GM12878 (cell line): ENCODE results near the gene PUSL1. TPM values are rescaled to one million over a fixed set of nuclear protein-coding genes. Genes with fewer than 3 reads are reported as not detected.

Experiments
- ATAC-seq: fragments of 200-7000 bp; cut with Tn5 transposase; 3 replicates; pipeline ENCODE4 v1.9.1; 2020; ENCODE audit warnings: mild to moderate bottlenecking, moderate library complexity
- BruUV-seq: library from RNA; stranded (reverse); fragments of 400-500 nt; replicated peaks from 2 replicates; lab custom pipeline; 2021; lab: Mats Ljungman, UMichigan
- CTCF ChIA-PET: fragments of 300-600 bp; sonication (Branson Sonifier 250); formaldehyde crosslinking; extraction: SDS; loops from one replicate; lab custom pipeline; 2021; ENCODE audit warnings: inconsistent platforms; lab: Yijun Ruan, JAX
- POLR2A ChIA-PET: fragments of 350-600 bp; formaldehyde crosslinking; extraction: SDS; loops from one replicate; lab custom pipeline; 2021; ENCODE audit warnings: inconsistent platforms; lab: Charles Lee
- RAD21 ChIA-PET: fragments of 300-600 bp; sonication (Branson Sonifier 250); formaldehyde crosslinking; loops from one replicate; lab custom pipeline; 2023; ENCODE audit warnings: antibody characterized with exemption; ENCODE audit not compliant: unreplicated experiment; lab: Charles Lee
- SMC1A ChIA-PET: fragments of 300-600 bp; sonication (Branson Sonifier 250); formaldehyde crosslinking; loops from one replicate; lab custom pipeline; 2023; ENCODE audit not compliant: unreplicated experiment, uncharacterized antibody; lab: Charles Lee
- DNase-seq: peaks from one replicate; pipeline ENCODE4 v3.0.0-alpha.2; 2011; ENCODE audit warnings: low read depth, low spot score
- FAIRE-seq: peaks from 3 replicates; lab custom pipeline; 2011; peaks lifted over from hg19 to GRCh38; lab: Jason Lieb, UNC
- H2AFZ ChIP-seq: 2 replicates; pipeline ENCODE4 v1.6.0; 2011; ENCODE audit warnings: low read depth, low read length, control low read depth; ENCODE audit not compliant: control insufficient read depth
- H3K27ac ChIP-seq: 2 replicates; pipeline ENCODE4 v1.5.1; 2011; ENCODE audit warnings: control low read depth; ENCODE audit not compliant: control insufficient read depth, insufficient read depth
- H3K27me3 ChIP-seq, 2 experiments: replicated peaks in 1 of 2; 2 replicates each; pipeline versions ENCODE4 v1.6.0 to v1.6.1; 2011; ENCODE audit warnings: low read length in 1 of 2; ENCODE audit not compliant: control insufficient read depth in 2 of 2, insufficient read depth in 2 of 2
- H3K36me3 ChIP-seq, 2 experiments: 2 replicates each; pipeline ENCODE4 v1.5.1; 2011; ENCODE audit warnings: low read length in 1 of 2; ENCODE audit not compliant: control insufficient read depth in 2 of 2, insufficient read depth in 2 of 2
- H3K4me1 ChIP-seq: 2 replicates; pipeline ENCODE4 v1.6.1; 2011; ENCODE audit warnings: mild to moderate bottlenecking, low read length, moderate library complexity, mixed read lengths; ENCODE audit not compliant: control insufficient read depth, insufficient read depth
- H3K4me2 ChIP-seq: 2 replicates; pipeline ENCODE4 v1.6.0; 2011; ENCODE audit warnings: control low read depth; ENCODE audit not compliant: control insufficient read depth, insufficient read depth
- H3K4me3 ChIP-seq: fragments of 200-600 bp; sonication (generic); 2 replicates; pipeline ENCODE4 v1.5.1; 2016
- H3K79me2 ChIP-seq: 2 replicates; pipeline ENCODE4 v1.6.0; 2011; ENCODE audit warnings: low read length; ENCODE audit not compliant: control insufficient read depth, insufficient read depth
- H3K9ac ChIP-seq: 2 replicates; pipeline ENCODE4 v1.8.0; 2011; ENCODE audit warnings: low read length, control low read depth, mixed read lengths; ENCODE audit not compliant: control insufficient read depth, insufficient read depth
- H3K9me3 ChIP-seq: replicated peaks from 3 replicates; pipeline ENCODE4 v1.5.1; 2011; ENCODE audit warnings: mild to moderate bottlenecking, low read length; ENCODE audit not compliant: control insufficient read depth, insufficient read depth
- H4K20me1 ChIP-seq: 2 replicates; pipeline ENCODE4 v1.6.0; 2011; ENCODE audit not compliant: control insufficient read depth, insufficient read depth
- BRCA1 ChIP-seq: IDR thresholded peaks from 2 replicates; pipeline ENCODE4 v1.6.1; 2011; ENCODE audit warnings: low read depth, low read length, improper control_type of control experiment
- CBFB ChIP-seq: IDR thresholded peaks from 2 replicates; pipeline ENCODE4 v1.6.1; 2016; ENCODE audit warnings: antibody characterized with exemption, low read depth
- CHD1 ChIP-seq: IDR thresholded peaks from 2 replicates; pipeline ENCODE4 v1.6.1; 2012; ENCODE audit warnings: low read depth, low read length, improper control_type of control experiment
- EZH2 ChIP-seq: IDR thresholded peaks from 2 replicates; pipeline ENCODE4 v1.6.1; 2012; ENCODE audit warnings: low read depth, mild to moderate bottlenecking, control low read depth, inconsistent platforms, low read length, borderline replicate concordance; ENCODE audit not compliant: control insufficient read depth
- HCFC1 ChIP-seq: fragments of 150-350 bp; IDR thresholded peaks from 2 replicates; pipeline ENCODE4 v1.6.1; 2014; ENCODE audit warnings: low read length
- HDAC2 ChIP-seq: fragments of 200-600 bp; sonication (generic); IDR thresholded peaks from 2 replicates; pipeline ENCODE4 v1.6.1; 2017
- IRF4 ChIP-seq: IDR thresholded peaks from 2 replicates; pipeline ENCODE4 v1.6.1; 2011; ENCODE audit warnings: low read depth, low read length
- JUND ChIP-seq: IDR thresholded peaks from 2 replicates; pipeline ENCODE4 v1.6.1; 2012; ENCODE audit warnings: low read depth, mild to moderate bottlenecking, low read length, improper control_type of control experiment, moderate library complexity
- MEF2A ChIP-seq: IDR thresholded peaks from 2 replicates; pipeline ENCODE4 v1.6.1; 2011; ENCODE audit warnings: low read depth, mild to moderate bottlenecking, low read length, moderate library complexity; ENCODE audit not compliant: insufficient read depth
- MYC ChIP-seq: IDR thresholded peaks from 2 replicates; pipeline ENCODE4 v1.6.1; 2011; ENCODE audit warnings: mild to moderate bottlenecking, low read length, moderate library complexity, inconsistent platforms; ENCODE audit not compliant: insufficient read depth, insufficient replicate concordance, insufficient read length, severe bottlenecking
- NFXL1 ChIP-seq: fragments of 450-650 bp; IDR thresholded peaks from 2 replicates; pipeline ENCODE4 v1.6.1; 2017; ENCODE audit warnings: antibody characterized with exemption, mild to moderate bottlenecking, borderline replicate concordance
- SIX5 ChIP-seq: IDR thresholded peaks from 2 replicates; pipeline ENCODE4 v1.6.1; 2011; ENCODE audit warnings: mild to moderate bottlenecking, low read depth, low read length, moderate library complexity; ENCODE audit not compliant: severe bottlenecking
- TCF7 ChIP-seq: IDR thresholded peaks from 2 replicates; pipeline ENCODE4 v1.6.1; 2014; ENCODE audit warnings: antibody characterized with exemption, borderline replicate concordance
- WGBS: methylation state at CpG from one replicate; pipeline ENCODE4 v1.1.6; 2016; ENCODE audit warnings: low lambda C conversion rate; ENCODE audit not compliant: insufficient replicate concordance, insufficient coverage; ENCODE audit errors: missing lambda C conversion rate; 5-methylcytosine and 5-hydroxymethylcytosine counted together
- in situ Hi-C: fragments of 300-500 bp; cut with MboI; formaldehyde crosslinking; loops from 9 replicates; pipeline ENCODE4 v1.14.3; 2018; ENCODE audit warnings: mixed read lengths
- intact Hi-C: fragments of 100-400 bp; cut with micrococcal nuclease; formaldehyde crosslinking; loops from one replicate; pipeline ENCODE4 v1.14.2; 2022; ENCODE audit not compliant: unreplicated experiment
- polyA plus RNA-seq, 11 experiments: library from polyadenylated mRNA; depleted of rRNA in 4 of 11; unstranded in 6 of 11; stranded (reverse) in 5 of 11; fragments of >200 nt; fragmentation: Nextera tagmentation in 4 of 11; fragmentation: Illumina TruSeq in 1 of 11; extraction: Ambion mirVana in 4 of 11; extraction: Trizol in 1 of 11; gene quantifications; 1 replicate in 1 of 11; 2 replicates in 10 of 11; pipeline versions ENCODE4 v1.2.1 to v1.2.3, GENCODE V29; 2011 to 2016; ENCODE audit warnings: inconsistent platforms in 2 of 11, missing spikeins in 2 of 11, low read depth in 1 of 11
- total RNA-seq, 4 experiments: library from RNA; depleted of rRNA in 3 of 4; stranded (reverse); fragments of >200 nt in 3 of 4; fragmentation: Illumina TruSeq in 1 of 4; extraction: Trizol in 1 of 4; gene quantifications; 2 replicates each; pipeline versions ENCODE4 v1.2.1 to v1.2.3, GENCODE V29; 2013 to 2021
- TF ChIP-seq, protein P1 (sequence below): fragments of 150-350 bp; IDR thresholded peaks from 2 replicates; pipeline ENCODE4 v1.6.1; 2014; ENCODE audit warnings: mild to moderate bottlenecking, low read depth, low read length
- TF ChIP-seq, protein P2 (sequence below): IDR thresholded peaks from 2 replicates; pipeline ENCODE4 v1.6.1; 2011; ENCODE audit warnings: mild to moderate bottlenecking, low read depth, low read length, moderate library complexity; ENCODE audit not compliant: insufficient replicate concordance
- TF ChIP-seq, protein P3 (sequence below): fragments of 450-650 bp; IDR thresholded peaks from 2 replicates; pipeline ENCODE4 v1.6.1; 2017; ENCODE audit warnings: antibody characterized with exemption, mild to moderate bottlenecking, moderate library complexity
- TF ChIP-seq, protein P4 (sequence below): fragments of 450-650 bp; IDR thresholded peaks from 2 replicates; pipeline ENCODE4 v1.6.1; 2014; ENCODE audit warnings: mild to moderate bottlenecking

Gene PUSL1
- total and polyA plus RNA-seq, 10 of the 15 experiments (the other 5 are each of a cell fraction or from before 2014, with no cell fraction given), result 0.16 to 28.4 (median 15.1) TPM

DNA sequence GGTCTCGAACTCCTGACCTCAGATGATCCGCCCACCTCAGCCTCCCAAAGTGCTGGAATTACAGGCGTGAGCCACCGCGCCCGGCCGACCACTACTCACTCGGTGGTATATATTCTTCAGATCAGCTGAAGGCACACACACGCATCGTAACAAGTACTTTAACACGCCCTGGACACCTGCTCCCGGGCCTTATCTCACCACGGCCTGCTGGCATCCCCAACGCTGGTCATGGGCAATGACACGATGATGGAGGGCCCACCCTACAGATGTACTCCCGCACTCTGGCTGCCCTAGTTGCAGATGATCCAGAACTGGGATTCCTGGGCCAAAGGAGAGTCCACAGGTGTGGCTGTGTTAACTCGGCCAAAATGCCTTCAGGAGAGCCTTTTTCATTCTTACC lies 46.3 kb upstream of the PUSL1 start (continued):
- no peak for TF ChIP-seq CHD1
- no peak for TF ChIP-seq HCFC1
- TF ChIP-seq, protein P1, sequence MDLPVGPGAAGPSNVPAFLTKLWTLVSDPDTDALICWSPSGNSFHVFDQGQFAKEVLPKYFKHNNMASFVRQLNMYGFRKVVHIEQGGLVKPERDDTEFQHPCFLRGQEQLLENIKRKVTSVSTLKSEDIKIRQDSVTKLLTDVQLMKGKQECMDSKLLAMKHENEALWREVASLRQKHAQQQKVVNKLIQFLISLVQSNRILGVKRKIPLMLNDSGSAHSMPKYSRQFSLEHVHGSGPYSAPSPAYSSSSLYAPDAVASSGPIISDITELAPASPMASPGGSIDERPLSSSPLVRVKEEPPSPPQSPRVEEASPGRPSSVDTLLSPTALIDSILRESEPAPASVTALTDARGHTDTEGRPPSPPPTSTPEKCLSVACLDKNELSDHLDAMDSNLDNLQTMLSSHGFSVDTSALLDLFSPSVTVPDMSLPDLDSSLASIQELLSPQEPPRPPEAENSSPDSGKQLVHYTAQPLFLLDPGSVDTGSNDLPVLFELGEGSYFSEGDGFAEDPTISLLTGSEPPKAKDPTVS, result no peak
- no peak for TF ChIP-seq TCF7
- no peak for TF ChIP-seq NFXL1
- no peak for TF ChIP-seq CBFB
- TF ChIP-seq MEF2A, result no peak
- TF ChIP-seq, protein P2, sequence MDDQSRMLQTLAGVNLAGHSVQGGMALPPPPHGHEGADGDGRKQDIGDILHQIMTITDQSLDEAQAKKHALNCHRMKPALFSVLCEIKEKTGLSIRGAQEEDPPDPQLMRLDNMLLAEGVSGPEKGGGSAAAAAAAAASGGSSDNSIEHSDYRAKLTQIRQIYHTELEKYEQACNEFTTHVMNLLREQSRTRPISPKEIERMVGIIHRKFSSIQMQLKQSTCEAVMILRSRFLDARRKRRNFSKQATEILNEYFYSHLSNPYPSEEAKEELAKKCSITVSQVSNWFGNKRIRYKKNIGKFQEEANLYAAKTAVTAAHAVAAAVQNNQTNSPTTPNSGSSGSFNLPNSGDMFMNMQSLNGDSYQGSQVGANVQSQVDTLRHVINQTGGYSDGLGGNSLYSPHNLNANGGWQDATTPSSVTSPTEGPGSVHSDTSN, result no peak
- no peak for TF ChIP-seq SIX5
- TF ChIP-seq BRCA1, result no peak

DNA sequence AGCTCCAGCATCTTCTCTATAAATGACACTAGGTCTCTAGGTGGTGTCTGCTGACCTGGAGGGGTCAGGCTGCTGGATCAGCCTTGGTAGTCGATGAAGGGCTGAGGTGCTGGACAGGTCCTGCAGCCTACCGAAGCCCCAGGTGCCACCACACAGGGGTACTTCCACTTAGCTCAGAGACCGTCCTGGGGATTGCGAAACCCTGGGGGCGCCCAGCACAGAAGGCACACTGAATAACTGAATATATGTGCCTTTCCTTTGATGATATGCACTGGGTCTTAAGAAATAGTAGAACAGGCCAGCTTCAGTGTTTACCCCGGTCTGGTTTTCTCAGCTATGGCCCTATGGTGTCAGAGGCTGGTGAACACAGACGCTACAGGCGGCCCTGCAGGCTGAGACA lies 45.6 kb upstream of the PUSL1 start:
- POLR2A ChIA-PET, result no interaction called here
- Histone ChIP-seq H3K27ac (no peak overlapping the region), H2AFZ (no peak overlapping the region), H3K36me3 (peaks cover 19 to 23% of the 10 kb centered on the region in 2 experiments), H3K4me1 (no peaks in the 10 kb centered on the region), H3K9ac (no peak overlapping the region), H3K27me3 (no peaks in the 10 kb centered on the region), H3K79me2 (no peaks in the 10 kb centered on the region; the same call in 1 of the 2 replicates), H4K20me1 (no peaks in the 10 kb centered on the region), H3K4me2 (no peak overlapping the region), H3K9me3 (no peaks in the 10 kb centered on the region), H3K4me3 (no peak overlapping the region)
- ATAC-seq, result no peak
- intact Hi-C loops (no loop called here), in situ Hi-C loops (no loop called here)
- DNase-seq, result no peak
- SMC1A ChIA-PET, result no interaction called here
- no peak for FAIRE-seq
- CTCF ChIA-PET, result no interaction called here
- RAD21 ChIA-PET, result no interaction called here
- TF ChIP-seq MYC (no peak), IRF4 (no peak), HDAC2 (no peak), CBFB (no peak), JUND (no peak), EZH2 (no peak)
- TF ChIP-seq, protein P3, sequence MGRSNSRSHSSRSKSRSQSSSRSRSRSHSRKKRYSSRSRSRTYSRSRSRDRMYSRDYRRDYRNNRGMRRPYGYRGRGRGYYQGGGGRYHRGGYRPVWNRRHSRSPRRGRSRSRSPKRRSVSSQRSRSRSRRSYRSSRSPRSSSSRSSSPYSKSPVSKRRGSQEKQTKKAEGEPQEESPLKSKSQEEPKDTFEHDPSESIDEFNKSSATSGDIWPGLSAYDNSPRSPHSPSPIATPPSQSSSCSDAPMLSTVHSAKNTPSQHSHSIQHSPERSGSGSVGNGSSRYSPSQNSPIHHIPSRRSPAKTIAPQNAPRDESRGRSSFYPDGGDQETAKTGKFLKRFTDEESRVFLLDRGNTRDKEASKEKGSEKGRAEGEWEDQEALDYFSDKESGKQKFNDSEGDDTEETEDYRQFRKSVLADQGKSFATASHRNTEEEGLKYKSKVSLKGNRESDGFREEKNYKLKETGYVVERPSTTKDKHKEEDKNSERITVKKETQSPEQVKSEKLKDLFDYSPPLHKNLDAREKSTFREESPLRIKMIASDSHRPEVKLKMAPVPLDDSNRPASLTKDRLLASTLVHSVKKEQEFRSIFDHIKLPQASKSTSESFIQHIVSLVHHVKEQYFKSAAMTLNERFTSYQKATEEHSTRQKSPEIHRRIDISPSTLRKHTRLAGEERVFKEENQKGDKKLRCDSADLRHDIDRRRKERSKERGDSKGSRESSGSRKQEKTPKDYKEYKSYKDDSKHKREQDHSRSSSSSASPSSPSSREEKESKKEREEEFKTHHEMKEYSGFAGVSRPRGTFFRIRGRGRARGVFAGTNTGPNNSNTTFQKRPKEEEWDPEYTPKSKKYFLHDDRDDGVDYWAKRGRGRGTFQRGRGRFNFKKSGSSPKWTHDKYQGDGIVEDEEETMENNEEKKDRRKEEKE, result no peak
- TF ChIP-seq, protein P4, sequence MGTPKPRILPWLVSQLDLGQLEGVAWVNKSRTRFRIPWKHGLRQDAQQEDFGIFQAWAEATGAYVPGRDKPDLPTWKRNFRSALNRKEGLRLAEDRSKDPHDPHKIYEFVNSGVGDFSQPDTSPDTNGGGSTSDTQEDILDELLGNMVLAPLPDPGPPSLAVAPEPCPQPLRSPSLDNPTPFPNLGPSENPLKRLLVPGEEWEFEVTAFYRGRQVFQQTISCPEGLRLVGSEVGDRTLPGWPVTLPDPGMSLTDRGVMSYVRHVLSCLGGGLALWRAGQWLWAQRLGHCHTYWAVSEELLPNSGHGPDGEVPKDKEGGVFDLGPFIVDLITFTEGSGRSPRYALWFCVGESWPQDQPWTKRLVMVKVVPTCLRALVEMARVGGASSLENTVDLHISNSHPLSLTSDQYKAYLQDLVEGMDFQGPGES, result no peak
- WGBS, result 97% methylated on average over 8 of the region's 8 CpGs
- BruUV-seq, result no TSS peak
